ENCODE measurements around the gene CDKN1C. TPM values are rescaled to one million over a fixed set of nuclear protein-coding genes. Genes with fewer than 3 reads are reported as not detected.

The CDKN1C gene
- total RNA-seq, 1 experiment from 2014 or later, result not detected

- Histone ChIP-seq H3K9ac (ENCODE audit: low read length) (no peak overlapping the region), H3K4me1 (ENCODE audit: low read length) (no peaks in the 10 kb centered on the region), H3K4me2 (ENCODE audit: low read depth, low read length, poor library complexity, severe bottlenecking) (no peak overlapping the region), H2AFZ (ENCODE audit: low read length) (no peak overlapping the region), H3K9me2 (replicated peaks; ENCODE audit: insufficient read depth, low read length) (no peaks in the 10 kb centered on the region), H3K9me3 (ENCODE audit: low read length) (no peaks in the 10 kb centered on the region), H3K4me3 (ENCODE audit: low read length) (no peak overlapping the region), H4K20me1 (ENCODE audit: insufficient read depth, low read depth, low read length) (no peaks in the 10 kb centered on the region), H3K27me3 (ENCODE audit: low read length) (no peaks in the 10 kb centered on the region), H3K79me2 (ENCODE audit: low read length) (no peaks in the 10 kb centered on the region), H3K27ac (ENCODE audit: low read length) (no peak overlapping the region), H3K36me3 (ENCODE audit: insufficient read depth, low read length) (no peaks in the 10 kb centered on the region)
- DNase-seq, result no peak
Observed at GRCh38 chr11:2838091-2838490, 47.5 kb downstream of the CDKN1C start.

GRCh38 chr11:2837651-2838050 lies 47.9 kb downstream of the CDKN1C start:
- Histone ChIP-seq H3K9me2 (replicated peaks; ENCODE audit: insufficient read depth, low read length) (no peaks in the 10 kb centered on the region), H3K4me3 (ENCODE audit: low read length) (no peak overlapping the region), H3K27me3 (ENCODE audit: low read length) (no peaks in the 10 kb centered on the region), H3K36me3 (ENCODE audit: insufficient read depth, low read length) (no peaks in the 10 kb centered on the region), H2AFZ (ENCODE audit: low read length) (no peak overlapping the region), H3K9ac (ENCODE audit: low read length) (no peak overlapping the region), H3K4me1 (ENCODE audit: low read length) (no peaks in the 10 kb centered on the region), H4K20me1 (ENCODE audit: insufficient read depth, low read depth, low read length) (no peaks in the 10 kb centered on the region), H3K27ac (ENCODE audit: low read length) (no peak overlapping the region), H3K9me3 (ENCODE audit: low read length) (no peaks in the 10 kb centered on the region), H3K4me2 (ENCODE audit: low read depth, low read length, poor library complexity, severe bottlenecking) (no peak overlapping the region), H3K79me2 (ENCODE audit: low read length) (no peaks in the 10 kb centered on the region)
- DNase-seq, result no peak

- Histone ChIP-seq H3K9me2 (replicated peaks; ENCODE audit: insufficient read depth, low read length) (no peaks in the 10 kb centered on the region), H4K20me1 (ENCODE audit: insufficient read depth, low read depth, low read length) (no peaks in the 10 kb centered on the region), H3K36me3 (ENCODE audit: insufficient read depth, low read length) (no peaks in the 10 kb centered on the region), H3K27me3 (ENCODE audit: low read length) (no peaks in the 10 kb centered on the region), H3K4me2 (ENCODE audit: low read depth, low read length, poor library complexity, severe bottlenecking) (no peak overlapping the region), H3K79me2 (ENCODE audit: low read length) (no peaks in the 10 kb centered on the region), H3K9me3 (ENCODE audit: low read length) (no peaks in the 10 kb centered on the region), H3K4me3 (ENCODE audit: low read length) (no peak overlapping the region), H2AFZ (ENCODE audit: low read length) (no peak overlapping the region), H3K4me1 (ENCODE audit: low read length) (no peaks in the 10 kb centered on the region), H3K9ac (ENCODE audit: low read length) (no peak overlapping the region), H3K27ac (ENCODE audit: low read length) (no peak overlapping the region)
- no peak for DNase-seq
Observed at GRCh38 chr11:2837096-2837601, 48.4 kb downstream of the CDKN1C start.

- Histone ChIP-seq H4K20me1 (ENCODE audit: insufficient read depth, low read depth, low read length) (no peaks in the 10 kb centered on the region), H3K4me2 (ENCODE audit: low read depth, low read length, poor library complexity, severe bottlenecking) (no peak overlapping the region), H3K27me3 (ENCODE audit: low read length) (no peaks in the 10 kb centered on the region), H3K9ac (ENCODE audit: low read length) (no peak overlapping the region), H3K9me3 (ENCODE audit: low read length) (no peaks in the 10 kb centered on the region), H3K27ac (ENCODE audit: low read length) (no peak overlapping the region), H3K79me2 (ENCODE audit: low read length) (no peaks in the 10 kb centered on the region), H3K9me2 (replicated peaks; ENCODE audit: insufficient read depth, low read length) (no peaks in the 10 kb centered on the region), H3K36me3 (ENCODE audit: insufficient read depth, low read length) (no peaks in the 10 kb centered on the region), H2AFZ (ENCODE audit: low read length) (no peak overlapping the region), H3K4me1 (ENCODE audit: low read length) (no peaks in the 10 kb centered on the region), H3K4me3 (ENCODE audit: low read length) (no peak overlapping the region)
- no peak for DNase-seq
Observed at GRCh38 chr11:2836315-2837095, 49.1 kb downstream of the CDKN1C start.

- no peaks in the 10 kb centered on the region for H3K9me2 ChIP-seq (replicated peaks; ENCODE audit: insufficient read depth, low read length)
Observed at GRCh38 chr11:2835751-2836150, 49.8 kb downstream of the CDKN1C start.

GRCh38 chr11:2835296-2835695 lies 50.3 kb downstream of the CDKN1C start:
- Histone ChIP-seq H4K20me1 (ENCODE audit: insufficient read depth, low read depth, low read length) (no peaks in the 10 kb centered on the region), H3K27ac (ENCODE audit: low read length) (no peak overlapping the region), H3K4me2 (ENCODE audit: low read depth, low read length, poor library complexity, severe bottlenecking) (no peak overlapping the region), H3K9me3 (ENCODE audit: low read length) (no peaks in the 10 kb centered on the region), H3K36me3 (ENCODE audit: insufficient read depth, low read length) (no peaks in the 10 kb centered on the region), H3K4me3 (ENCODE audit: low read length) (no peak overlapping the region), H3K79me2 (ENCODE audit: low read length) (no peaks in the 10 kb centered on the region), H2AFZ (ENCODE audit: low read length) (no peak overlapping the region), H3K27me3 (ENCODE audit: low read length) (no peaks in the 10 kb centered on the region), H3K9ac (ENCODE audit: low read length) (no peak overlapping the region), H3K9me2 (replicated peaks; ENCODE audit: insufficient read depth, low read length) (no peaks in the 10 kb centered on the region), H3K4me1 (ENCODE audit: low read length) (no peaks in the 10 kb centered on the region)
- no peak for DNase-seq

More at GRCh38 chr11:2835751-2836150, 49.8 kb downstream of the CDKN1C start:
- no peaks in the 10 kb centered on the region for H3K36me3 ChIP-seq (ENCODE audit: insufficient read depth, low read length)
- no peaks in the 10 kb centered on the region for H3K27me3 ChIP-seq (ENCODE audit: low read length)
- no peaks in the 10 kb centered on the region for H3K79me2 ChIP-seq (ENCODE audit: low read length)
- no peak for DNase-seq
- no peak overlapping the region for H3K4me2 ChIP-seq (ENCODE audit: low read depth, low read length, poor library complexity, severe bottlenecking)
- H3K9me3 ChIP-seq (ENCODE audit: low read length), result no peaks in the 10 kb centered on the region
- H4K20me1 ChIP-seq (ENCODE audit: insufficient read depth, low read depth, low read length), result no peaks in the 10 kb centered on the region
- no peak overlapping the region for H3K4me3 ChIP-seq (ENCODE audit: low read length)
- no peaks in the 10 kb centered on the region for H3K4me1 ChIP-seq (ENCODE audit: low read length)
- no peak overlapping the region for H3K9ac ChIP-seq (ENCODE audit: low read length)
- no peak overlapping the region for H2AFZ ChIP-seq (ENCODE audit: low read length)
- no peak overlapping the region for H3K27ac ChIP-seq (ENCODE audit: low read length)

- H3K36me3 ChIP-seq (ENCODE audit: insufficient read depth, low read length), result no peaks in the 10 kb centered on the region
- no peaks in the 10 kb centered on the region for H3K4me1 ChIP-seq (ENCODE audit: low read length)
- no peak for DNase-seq
- H3K27me3 ChIP-seq (ENCODE audit: low read length), result no peaks in the 10 kb centered on the region
- no peak overlapping the region for H3K4me3 ChIP-seq (ENCODE audit: low read length)
- no peaks in the 10 kb centered on the region for H3K9me2 ChIP-seq (replicated peaks; ENCODE audit: insufficient read depth, low read length)
- no peaks in the 10 kb centered on the region for H4K20me1 ChIP-seq (ENCODE audit: insufficient read depth, low read depth, low read length)
- no peaks in the 10 kb centered on the region for H3K79me2 ChIP-seq (ENCODE audit: low read length)
- H3K4me2 ChIP-seq (ENCODE audit: low read depth, low read length, poor library complexity, severe bottlenecking), result no peak overlapping the region
- no peak overlapping the region for H3K27ac ChIP-seq (ENCODE audit: low read length)
- H3K9me3 ChIP-seq (ENCODE audit: low read length), result no peaks in the 10 kb centered on the region
- H3K9ac ChIP-seq (ENCODE audit: low read length), result no peak overlapping the region
- H2AFZ ChIP-seq (ENCODE audit: low read length), result no peak overlapping the region
Observed at GRCh38 chr11:2834503-2835273, 50.9 kb downstream of the CDKN1C start.

GRCh38 chr11:2833716-2834502 lies 51.7 kb downstream of the CDKN1C start:
- no peak for DNase-seq
- Histone ChIP-seq H3K4me1 (ENCODE audit: low read length) (no peaks in the 10 kb centered on the region), H2AFZ (ENCODE audit: low read length) (no peak overlapping the region), H3K36me3 (ENCODE audit: insufficient read depth, low read length) (no peaks in the 10 kb centered on the region), H3K27me3 (ENCODE audit: low read length) (no peaks in the 10 kb centered on the region; the same call in 1 of the 2 replicates), H3K9me3 (ENCODE audit: low read length) (no peaks in the 10 kb centered on the region), H3K79me2 (ENCODE audit: low read length) (no peaks in the 10 kb centered on the region), H3K4me2 (ENCODE audit: low read depth, low read length, poor library complexity, severe bottlenecking) (no peak overlapping the region), H3K9ac (ENCODE audit: low read length) (no peak overlapping the region), H3K4me3 (ENCODE audit: low read length) (no peak overlapping the region), H3K9me2 (replicated peaks; ENCODE audit: insufficient read depth, low read length) (no peaks in the 10 kb centered on the region), H4K20me1 (ENCODE audit: insufficient read depth, low read depth, low read length) (no peaks in the 10 kb centered on the region), H3K27ac (ENCODE audit: low read length) (no peak overlapping the region)

Measured in Karpas-422 (cell line).